MCF 10A (cell line): Measurements from ENCODE around the gene RPL36AL. TPM values are rescaled to one million over a fixed set of nuclear protein-coding genes. Genes with fewer than 3 reads are reported as not detected.

Experiments
- BruUV-seq: library from RNA; stranded (reverse); fragments of 400-500 nt; replicated peaks from 2 replicates; lab custom pipeline; 2021; lab: Mats Ljungman, UMichigan
- CTCF ChIA-PET: fragments of 300-600 bp; sonication (Branson Sonifier 250); formaldehyde crosslinking; extraction: SDS; loops from one replicate; lab custom pipeline; 2021; ENCODE audit warnings: antibody characterized with exemption, inconsistent platforms; lab: Yijun Ruan, JAX
- POLR2A ChIA-PET: fragments of 300-600, 350-650 bp; sonication (Branson Sonifier 250); formaldehyde crosslinking; extraction: SDS; loops from one replicate; lab custom pipeline; 2020; ENCODE audit warnings: antibody characterized with exemption, inconsistent platforms; lab: Yijun Ruan, JAX
- DNase-seq: peaks from one replicate; pipeline ENCODE4 v3.0.0-alpha.2; 2018; ENCODE audit not compliant: unreplicated experiment
- H3K27ac Mint-ChIP-seq: one replicate; pipeline ENCODE4 v1.8.0; 2022; ENCODE audit warnings: mild to moderate bottlenecking, low read depth, mixed read lengths; ENCODE audit not compliant: unreplicated experiment
- H3K27me3 Mint-ChIP-seq: one replicate; pipeline ENCODE4 v1.8.0; 2022; ENCODE audit warnings: mixed read lengths; ENCODE audit not compliant: insufficient read depth, unreplicated experiment
- H3K36me3 Mint-ChIP-seq: one replicate; pipeline ENCODE4 v1.8.0; 2022; ENCODE audit warnings: mild to moderate bottlenecking, moderate library complexity, mixed read lengths; ENCODE audit not compliant: insufficient read depth, unreplicated experiment
- H3K4me1 Mint-ChIP-seq: one replicate; pipeline ENCODE4 v1.8.0; 2022; ENCODE audit warnings: mixed read lengths; ENCODE audit not compliant: insufficient read depth, unreplicated experiment
- H3K4me3 Mint-ChIP-seq: one replicate; pipeline ENCODE4 v1.8.0; 2022; ENCODE audit warnings: mild to moderate bottlenecking, moderate library complexity, mixed read lengths; ENCODE audit not compliant: unreplicated experiment
- H3K9me3 Mint-ChIP-seq: one replicate; pipeline ENCODE4 v1.8.0; 2022; ENCODE audit warnings: mixed read lengths; ENCODE audit not compliant: unreplicated experiment
- intact Hi-C: fragments of 100-400 bp; cut with micrococcal nuclease; formaldehyde crosslinking; loops from 2 replicates; pipeline ENCODE4 v1.14.1; 2022
- total RNA-seq: library from RNA; stranded (reverse); gene quantifications from 2 replicates; pipeline ENCODE4 v1.2.3, GENCODE V29; 2022
- TF ChIP-seq, protein P1 (sequence below): fragments of 200-600 bp; IDR thresholded peaks from one replicate; pipeline ENCODE4 v1.8.0; 2022; ENCODE audit warnings: antibody characterized with exemption, mild to moderate bottlenecking; ENCODE audit not compliant: unreplicated experiment

Gene RPL36AL
- total RNA-seq, 1 experiment from 2014 or later: 257 TPM

DNA sequence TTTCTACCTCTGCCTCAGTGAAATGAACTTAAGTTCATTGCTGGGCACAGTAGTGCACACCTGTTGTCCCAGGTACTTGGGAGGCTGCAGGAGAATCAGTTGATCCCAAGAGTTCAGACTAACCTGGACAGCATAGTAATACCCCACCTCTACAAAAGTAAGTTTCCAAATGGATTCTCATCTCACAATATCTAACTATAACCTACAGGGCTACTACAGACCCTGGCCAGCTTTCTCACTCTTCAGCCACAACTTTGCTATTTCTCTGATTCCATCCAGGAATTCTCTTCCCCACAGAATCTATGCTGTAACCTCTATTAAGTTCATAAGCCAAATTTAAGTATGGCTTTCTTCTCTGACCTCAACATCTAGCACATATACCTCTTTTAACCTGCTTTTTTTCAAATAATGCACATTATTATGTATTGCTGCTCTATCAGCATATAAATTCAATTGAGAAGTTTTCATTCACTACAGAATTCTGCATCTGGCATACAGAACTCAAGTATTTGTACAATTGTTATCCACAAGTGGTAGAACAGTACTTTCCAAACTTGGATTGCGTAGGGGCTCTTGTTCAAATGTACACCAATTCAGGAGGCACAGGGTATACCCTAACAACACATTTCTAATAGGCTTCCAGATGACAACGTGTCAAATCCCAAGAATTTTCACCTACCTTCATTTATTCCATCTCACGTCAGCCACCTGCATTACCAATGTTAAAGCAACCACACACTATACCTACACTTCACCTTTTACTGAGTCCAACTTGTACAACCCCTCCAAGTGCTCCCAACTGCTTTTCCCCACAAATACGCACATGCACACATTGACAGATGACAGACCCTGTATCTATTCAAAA is 38.1 kb downstream of the RPL36AL start:
- peaks cover 87% of the 10 kb centered on the region for H3K36me3 Mint-ChIP-seq

DNA sequence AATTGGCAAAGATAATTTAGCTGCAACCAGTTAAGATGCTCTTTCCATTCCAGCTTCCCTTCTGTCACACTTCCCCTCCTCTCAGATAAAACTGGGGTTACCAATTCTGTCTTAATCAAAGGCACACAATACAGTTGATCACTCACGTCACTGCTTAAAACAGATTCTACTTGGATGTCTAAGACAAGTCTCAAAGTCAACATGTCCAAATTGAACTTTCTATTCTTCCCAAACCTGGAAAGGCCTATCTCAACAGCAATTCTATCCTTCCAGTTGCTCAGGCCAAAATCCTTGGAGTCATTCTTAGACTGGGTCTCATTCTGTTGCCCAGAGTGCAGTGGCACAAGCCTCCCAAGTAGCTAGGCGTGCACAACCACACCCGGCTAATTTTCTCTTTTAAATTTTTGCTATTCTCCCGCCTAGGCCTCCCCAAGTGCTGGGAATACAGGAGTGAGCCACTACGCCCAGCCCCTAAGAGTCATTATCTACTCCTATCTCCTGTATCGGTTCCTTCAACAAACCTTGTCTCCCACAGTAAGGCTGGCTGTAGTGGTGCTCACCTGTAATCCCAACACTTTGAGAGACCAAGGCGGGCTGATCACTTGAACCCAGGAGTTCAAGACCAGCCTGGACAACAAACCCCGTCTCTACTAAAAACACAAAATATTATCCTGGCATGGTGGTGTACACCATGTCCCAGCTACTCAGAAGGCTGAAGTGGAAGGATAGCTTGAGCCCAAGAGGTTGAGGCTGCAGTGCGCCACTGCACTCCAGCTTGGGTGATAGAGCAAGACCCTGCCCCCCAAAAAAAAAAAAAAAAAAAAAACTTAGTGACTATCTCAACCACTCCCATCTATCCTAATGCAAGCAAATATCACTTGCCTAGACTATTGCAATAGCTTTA is 39.0 kb downstream of the RPL36AL start:
- H3K27me3 Mint-ChIP-seq: no peaks in the 10 kb centered on the region
- peaks cover 19% of the 10 kb centered on the region for H3K4me1 Mint-ChIP-seq
- H3K4me3 Mint-ChIP-seq: peak overlapping the region; percentile 6
- ChIA-PET POLR2A (interaction anchor here (0.9 kb wide), 1 partner anchor 186 kb away, joined by 3 read pairs; no protein-coding TSS in a partner anchor), CTCF (interaction anchor here (0.6 kb wide), 2 partner anchors 121 to 167 kb away, joined by 3 read pairs; no protein-coding TSS in a partner anchor)
- intact Hi-C loops: no loop called here
- H3K9me3 Mint-ChIP-seq: no peaks in the 10 kb centered on the region
- peaks cover 91% of the 10 kb centered on the region for H3K36me3 Mint-ChIP-seq
- no peak for DNase-seq
- BruUV-seq: no TSS peak
- TF ChIP-seq, protein P1, sequence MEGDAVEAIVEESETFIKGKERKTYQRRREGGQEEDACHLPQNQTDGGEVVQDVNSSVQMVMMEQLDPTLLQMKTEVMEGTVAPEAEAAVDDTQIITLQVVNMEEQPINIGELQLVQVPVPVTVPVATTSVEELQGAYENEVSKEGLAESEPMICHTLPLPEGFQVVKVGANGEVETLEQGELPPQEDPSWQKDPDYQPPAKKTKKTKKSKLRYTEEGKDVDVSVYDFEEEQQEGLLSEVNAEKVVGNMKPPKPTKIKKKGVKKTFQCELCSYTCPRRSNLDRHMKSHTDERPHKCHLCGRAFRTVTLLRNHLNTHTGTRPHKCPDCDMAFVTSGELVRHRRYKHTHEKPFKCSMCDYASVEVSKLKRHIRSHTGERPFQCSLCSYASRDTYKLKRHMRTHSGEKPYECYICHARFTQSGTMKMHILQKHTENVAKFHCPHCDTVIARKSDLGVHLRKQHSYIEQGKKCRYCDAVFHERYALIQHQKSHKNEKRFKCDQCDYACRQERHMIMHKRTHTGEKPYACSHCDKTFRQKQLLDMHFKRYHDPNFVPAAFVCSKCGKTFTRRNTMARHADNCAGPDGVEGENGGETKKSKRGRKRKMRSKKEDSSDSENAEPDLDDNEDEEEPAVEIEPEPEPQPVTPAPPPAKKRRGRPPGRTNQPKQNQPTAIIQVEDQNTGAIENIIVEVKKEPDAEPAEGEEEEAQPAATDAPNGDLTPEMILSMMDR: no peak
- H3K27ac Mint-ChIP-seq: peak overlapping the region; percentile 42

More for the DNA sequence above, 38.1 kb downstream of the RPL36AL start:
- ChIA-PET CTCF (no interaction called here), POLR2A (interaction anchor here (0.6 to 6.5 kb wide), 2 partner anchors 15 to 41 kb away, joined by 3 to 179 read pairs; partner anchors contain the start of genes MGAT2 and RPL36AL)
- no TSS peak for BruUV-seq
- Mint-ChIP-seq H3K27ac (peak overlapping the region; percentile 42), H3K4me3 (no peak overlapping the region), H3K27me3 (no peaks in the 10 kb centered on the region), H3K9me3 (no peaks in the 10 kb centered on the region), H3K4me1 (peaks cover 19% of the 10 kb centered on the region)
- TF ChIP-seq, protein P1: no peak
- intact Hi-C loops: no loop called here
- no peak for DNase-seq

DNA sequence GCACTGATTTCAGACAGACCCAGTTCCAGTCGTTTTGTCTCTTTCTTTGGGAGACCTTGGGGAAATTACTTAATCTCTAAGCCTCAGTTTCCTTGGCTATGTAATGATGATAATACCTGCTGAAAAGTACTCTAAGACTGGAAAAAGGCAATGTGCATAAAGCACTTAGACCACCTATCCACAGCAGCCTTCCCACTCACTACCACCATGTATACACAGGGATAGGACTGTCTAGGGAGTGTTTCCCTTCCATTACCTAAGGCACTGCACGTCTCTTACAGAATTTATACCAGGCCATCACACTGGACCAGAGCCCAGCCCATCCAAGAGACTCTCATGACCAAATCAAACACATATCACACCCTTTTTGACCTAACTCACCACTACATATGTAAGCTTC is 40.6 kb downstream of the RPL36AL start:
- BruUV-seq: no TSS peak
- DNase-seq: no peak
- Mint-ChIP-seq H3K9me3 (no peaks in the 10 kb centered on the region), H3K36me3 (peaks cover 87% of the 10 kb centered on the region), H3K27ac (no peak overlapping the region), H3K27me3 (no peaks in the 10 kb centered on the region), H3K4me3 (no peak overlapping the region), H3K4me1 (peaks cover 19% of the 10 kb centered on the region)
- ChIA-PET CTCF (interaction anchor here (1.1 to 1.5 kb wide), 2 partner anchors 19 to 119 kb away, joined by 3 to 6 read pairs; partner anchors contain the start of gene LRR1), POLR2A (interaction anchor here (0.6 to 0.7 kb wide), 3 partner anchors 37 to 188 kb away, joined by 3 to 4 read pairs (median 3); partner anchors contain the start of gene KLHDC2)
- TF ChIP-seq, protein P1: no peak
- intact Hi-C loops: no loop called here
